HepG2 (cell line): ENCODE measurements around the gene DNAJC1. TPM values are rescaled to one million over a fixed set of nuclear protein-coding genes. Genes with fewer than 3 reads are reported as not detected.

Experiments used
- ATAC-seq: fragments of 200-7000 bp; cut with Tn5 transposase; 3 replicates; pipeline ENCODE4 v1.9.1; 2020; ENCODE audit warnings: mild to moderate bottlenecking, moderate library complexity
- BruUV-seq: library from RNA; stranded (reverse); fragments of 400-500 nt; replicated peaks from 2 replicates; lab custom pipeline; 2021; lab: Mats Ljungman, UMichigan
- CTCF ChIA-PET: fragments of 300-600 bp; formaldehyde crosslinking; extraction: SDS; loops from one replicate; lab custom pipeline; 2021; ENCODE audit warnings: low total read pairs, inconsistent platforms, low intra/inter-chr PET ratio; lab: Yijun Ruan, JAX
- POLR2A ChIA-PET: fragments of 350-600 bp; sonication (Branson Sonifier 250); formaldehyde crosslinking; loops from one replicate; lab custom pipeline; 2020; ENCODE audit warnings: antibody characterized with exemption, inconsistent platforms; lab: Yijun Ruan, JAX
- DNase-seq: peaks from one replicate; pipeline ENCODE4 v3.0.0-alpha.2; 2015; ENCODE audit warnings: low spot score
- FAIRE-seq: peaks from 3 replicates; lab custom pipeline; 2011; peaks lifted over from hg19 to GRCh38; lab: Jason Lieb, UNC
- H2AFZ ChIP-seq: one replicate; pipeline ENCODE4 v1.6.1; 2011; ENCODE audit warnings: low read length, inconsistent platforms
- H3K27ac ChIP-seq: fragments of 300-600 bp; 3 replicates; pipeline ENCODE4 v1.8.0; 2011; ENCODE audit warnings: mixed run types, mild to moderate bottlenecking, mixed read lengths, low read length, inconsistent platforms; ENCODE audit not compliant: insufficient read depth; ENCODE audit errors: extremely low read length
- H3K27me3 ChIP-seq, 2 experiments: fragments of 200-600 bp in 1 of 2; 2 replicates in 1 of 2; 3 replicates in 1 of 2; pipeline versions ENCODE4 v1.6.0 to v1.8.0; 2011; ENCODE audit warnings: low read length in 2 of 2, mild to moderate bottlenecking in 2 of 2, moderate library complexity in 2 of 2, inconsistent platforms in 1 of 2; ENCODE audit not compliant: insufficient read depth in 2 of 2, control insufficient read depth in 1 of 2
- H3K36me3 ChIP-seq, 2 experiments: fragments of 200-600 bp in 1 of 2; replicated peaks in 1 of 2; 2 replicates in 1 of 2; 3 replicates in 1 of 2; pipeline versions ENCODE4 v1.5.1 to v1.8.0; 2011; ENCODE audit warnings: low read length in 2 of 2, inconsistent platforms in 1 of 2; ENCODE audit not compliant: insufficient read depth in 2 of 2, control insufficient read depth in 1 of 2
- H3K4me1 ChIP-seq: 2 replicates; pipeline ENCODE4 v1.5.1; 2012; ENCODE audit warnings: low read length, inconsistent platforms; ENCODE audit not compliant: insufficient read depth
- H3K4me2 ChIP-seq: 2 replicates; pipeline ENCODE4 v1.6.0; 2011; ENCODE audit warnings: low read depth, low read length, inconsistent platforms
- H3K4me3 ChIP-seq, 3 experiments: fragments of 200-600 bp in 1 of 3; sonication (generic), shearing (Covaris generic) in 1 of 3; replicated peaks in 1 of 3; 2 replicates each; pipeline ENCODE4 v1.5.1; 2011 to 2016; ENCODE audit warnings: low read length in 3 of 3, inconsistent platforms in 2 of 3, low read depth in 2 of 3, mild to moderate bottlenecking in 2 of 3, control low read depth in 1 of 3, mixed read lengths in 1 of 3; ENCODE audit not compliant: insufficient read depth in 1 of 3
- H3K79me2 ChIP-seq: one replicate; pipeline ENCODE4 v1.6.1; 2011; ENCODE audit warnings: low read length, inconsistent platforms; ENCODE audit not compliant: insufficient read depth
- H3K9ac ChIP-seq: 2 replicates; pipeline ENCODE4 v1.6.0; 2011; ENCODE audit warnings: mild to moderate bottlenecking, low read depth, low read length, inconsistent platforms; ENCODE audit not compliant: insufficient read depth
- H3K9me3 ChIP-seq: 2 replicates; pipeline ENCODE4 v1.5.1; 2012; ENCODE audit warnings: mild to moderate bottlenecking, low read length
- H4K20me1 ChIP-seq: 2 replicates; pipeline ENCODE4 v1.6.0; 2011; ENCODE audit warnings: inconsistent platforms, mild to moderate bottlenecking, low read length, moderate library complexity; ENCODE audit not compliant: insufficient read depth
- DRAP1 ChIP-seq: IDR thresholded peaks from 2 replicates; pipeline ENCODE4 v1.6.1; 2016; ENCODE audit warnings: missing genetic modification reagents, missing compliant biosample characterization
- EHMT2 ChIP-seq: fragments of 200-600 bp; sonication (generic); IDR thresholded peaks from 2 replicates; pipeline ENCODE4 v1.7.0; 2017; ENCODE audit warnings: antibody characterized with exemption, low read depth, low read length, borderline replicate concordance
- ISL2 ChIP-seq: sonication (generic); formaldehyde crosslinking; IDR thresholded peaks from 2 replicates; pipeline ENCODE4 v1.5.0; 2020; ENCODE audit warnings: missing genetic modification reagents
- KAT2B ChIP-seq: fragments of 150-350 bp; IDR thresholded peaks from 2 replicates; pipeline ENCODE4 v1.6.1; 2014; ENCODE audit warnings: low read depth, low read length, borderline replicate concordance
- NFE2L1 ChIP-seq: sonication (generic); formaldehyde crosslinking; IDR thresholded peaks from 2 replicates; pipeline ENCODE4 v1.4.0; 2020; ENCODE audit warnings: missing genetic modification reagents, mild to moderate bottlenecking, borderline replicate concordance
- RBM39 ChIP-seq: fragments of 200-400 bp; formaldehyde crosslinking; IDR thresholded peaks from one replicate; pipeline ENCODE4 v1.6.1; 2018; ENCODE audit warnings: antibody characterized with exemption, mild to moderate bottlenecking, low read depth, low read length; ENCODE audit not compliant: poor library complexity, severe bottlenecking
- SIN3A ChIP-seq: IDR thresholded peaks from 2 replicates; pipeline ENCODE4 v1.6.1; 2011; ENCODE audit warnings: low read depth, mild to moderate bottlenecking, control low read depth, low read length, borderline replicate concordance
- SNRNP70 ChIP-seq: fragments of 200-400 bp; formaldehyde crosslinking; IDR thresholded peaks from 2 replicates; pipeline ENCODE4 v1.6.1; 2017; ENCODE audit warnings: mild to moderate bottlenecking, low read depth, low read length, moderate library complexity
- SP1 ChIP-seq, 2 experiments: fragments of 450-650 bp in 1 of 2; sonication (generic) in 1 of 2; formaldehyde crosslinking in 1 of 2; IDR thresholded peaks; 2 replicates each; pipeline versions ENCODE4 v1.4.0 to v1.6.1; 2016 to 2020; ENCODE audit warnings: missing genetic modification reagents in 1 of 2
- SUZ12 ChIP-seq: fragments of 150-350 bp; IDR thresholded peaks from 2 replicates; pipeline ENCODE4 v1.6.1; 2014; ENCODE audit warnings: low read depth, low read length
- ZNF558 ChIP-seq: sonication (generic); formaldehyde crosslinking; IDR thresholded peaks from 2 replicates; pipeline ENCODE4 v1.9.0; 2022; ENCODE audit warnings: mild to moderate bottlenecking, missing genetic modification reagents, borderline replicate concordance
- ZNF564 ChIP-seq: sonication (generic); formaldehyde crosslinking; IDR thresholded peaks from 2 replicates; pipeline ENCODE4 v1.8.1; 2023; ENCODE audit warnings: mild to moderate bottlenecking, missing genetic modification reagents
- ZSCAN21 ChIP-seq: sonication (generic); formaldehyde crosslinking; IDR thresholded peaks from 2 replicates; pipeline ENCODE4 v1.8.0; 2022; ENCODE audit warnings: mild to moderate bottlenecking, missing genetic modification reagents, moderate library complexity, borderline replicate concordance
- WGBS: methylation state at CpG from one replicate; pipeline ENCODE4 v1.1.6; 2017; ENCODE audit warnings: low lambda C conversion rate; 5-methylcytosine and 5-hydroxymethylcytosine counted together
- in situ Hi-C: cut with HindIII; loops from 2 replicates; pipeline ENCODE4 v1.10.0; 2017; ENCODE audit warnings: low pct_unique_long_range_greater_than_20kb; ENCODE audit not compliant: extremely low pct_ligation_motif_present
- intact Hi-C: fragments of 100-400 bp; cut with micrococcal nuclease; formaldehyde crosslinking; loops from one replicate; pipeline ENCODE4 v1.10.0; 2022; ENCODE audit not compliant: unreplicated experiment
- polyA plus RNA-seq, 8 experiments: library from polyadenylated mRNA; depleted of rRNA in 3 of 8; stranded (reverse) in 7 of 8; unstranded in 1 of 8; fragments of >200 nt; fragmentation: Illumina TruSeq in 4 of 8; extraction: Trizol in 4 of 8; gene quantifications; 2 replicates each; pipeline versions ENCODE4 v1.2.1 to v1.2.3, GENCODE V29; 2011 to 2016; ENCODE audit warnings: low read depth in 4 of 8, missing spikeins in 1 of 8, mixed read lengths in 1 of 8; ENCODE audit not compliant: insufficient read depth in 1 of 8
- total RNA-seq, 5 experiments: library from RNA; depleted of rRNA; stranded (reverse); fragments of >200 nt; fragmentation: Illumina TruSeq; extraction: Trizol; gene quantifications; 2 replicates each; pipeline ENCODE4 v1.2.3, GENCODE V29; 2016; ENCODE audit warnings: low read depth in 1 of 5
- TF ChIP-seq, protein P1 (sequence below): sonication (generic); formaldehyde crosslinking; IDR thresholded peaks from 2 replicates; pipeline ENCODE4 v1.5.0; 2020; ENCODE audit warnings: missing genetic modification reagents, mild to moderate bottlenecking, borderline replicate concordance
- TF ChIP-seq, protein P2 (sequence below), 2 experiments: fragments of 450-650 bp in 1 of 2; sonication (generic) in 1 of 2; formaldehyde crosslinking; IDR thresholded peaks; 2 replicates each; pipeline versions ENCODE4 v1.5.0 to v1.8.0; 2020 to 2022; ENCODE audit warnings: mild to moderate bottlenecking in 1 of 2, missing genetic modification reagents in 1 of 2
- TF ChIP-seq, protein P3 (sequence below): IDR thresholded peaks from 2 replicates; pipeline ENCODE4 v1.4.0; 2020; ENCODE audit warnings: mild to moderate bottlenecking, missing genetic modification reagents

Gene DNAJC1
- total and polyA plus RNA-seq, 2 of the 13 experiments (the other 11 are each of a cell fraction or from before 2014, with no cell fraction given), result 9.9 to 16.6 TPM

DNA sequence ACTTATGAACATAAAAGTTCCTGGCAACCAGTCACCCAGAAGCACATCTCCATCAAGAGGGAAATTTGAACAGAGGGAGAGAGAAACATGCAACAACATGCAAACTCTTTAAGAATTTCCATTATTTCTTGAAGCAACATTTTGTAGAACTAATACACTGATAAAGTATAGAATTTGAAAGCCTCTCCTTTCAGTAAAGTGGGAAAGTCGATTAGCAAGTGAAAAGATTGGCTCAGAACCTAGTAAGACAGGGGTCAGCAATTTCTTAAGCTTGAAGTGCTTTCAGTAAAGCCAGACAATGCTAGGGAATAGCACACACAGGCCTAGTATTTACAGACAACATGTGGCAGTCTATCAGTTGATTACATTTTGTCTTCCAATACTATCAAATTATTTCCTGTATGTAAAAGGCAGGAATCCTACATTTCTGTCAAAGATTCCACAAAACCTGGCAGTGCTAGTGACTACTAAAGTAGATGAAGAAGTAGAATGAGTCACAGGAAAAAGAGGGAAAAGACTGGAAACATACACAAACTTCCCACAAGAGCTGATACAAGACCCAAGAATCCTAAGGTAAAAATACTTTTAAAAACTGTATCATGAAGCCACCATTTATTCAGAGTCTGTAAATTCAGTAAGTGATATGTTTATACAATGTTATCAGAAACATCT lies 25.2 kb downstream of the DNAJC1 start (continued):
- TF ChIP-seq, protein P1, sequence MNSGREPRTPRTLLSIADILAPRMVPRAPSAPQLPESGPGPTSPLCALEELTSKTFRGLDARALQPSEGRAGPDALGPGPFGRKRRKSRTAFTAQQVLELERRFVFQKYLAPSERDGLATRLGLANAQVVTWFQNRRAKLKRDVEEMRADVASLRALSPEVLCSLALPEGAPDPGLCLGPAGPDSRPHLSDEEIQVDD, result no peak
- TF ChIP-seq EHMT2 (no peak), DRAP1 (CRISPR knock-in tag) (no peak), ZSCAN21 (CRISPR knock-in tag) (no peak), ISL2 (no peak), SUZ12 (no peak), SIN3A (no peak), SNRNP70 (no peak), KAT2B (no peak)

- Histone ChIP-seq H3K9me3 (no peaks in the 10 kb centered on the region), H3K4me2 (no peak overlapping the region), H3K4me3 (no peak overlapping the region), H2AFZ (no peak overlapping the region), H3K27ac (no peak overlapping the region), H4K20me1 (no peaks in the 10 kb centered on the region), H3K4me1 (peaks cover 6% of the 10 kb centered on the region; the same call in 1 of the 2 replicates), H3K36me3 (no peaks in the 10 kb centered on the region), H3K79me2 (no peaks in the 10 kb centered on the region), H3K9ac (no peak overlapping the region), H3K27me3 (no peaks in the 10 kb centered on the region; a peak in 1 of 5 replicates)
- BruUV-seq, result no TSS peak
- POLR2A ChIA-PET, result no interaction called here
- in situ Hi-C loops, result loop anchor here (25.0 kb wide), 1 partner anchor 586 kb away; no protein-coding TSS in a partner anchor
- intact Hi-C loops, result no loop called here
- 96% methylated on average over 7 of the region's 7 CpGs for WGBS
- CTCF ChIA-PET, result no interaction called here
- no peak for ATAC-seq
- DNase-seq, result no peak
- no peak for FAIRE-seq
- TF ChIP-seq, protein P2, sequence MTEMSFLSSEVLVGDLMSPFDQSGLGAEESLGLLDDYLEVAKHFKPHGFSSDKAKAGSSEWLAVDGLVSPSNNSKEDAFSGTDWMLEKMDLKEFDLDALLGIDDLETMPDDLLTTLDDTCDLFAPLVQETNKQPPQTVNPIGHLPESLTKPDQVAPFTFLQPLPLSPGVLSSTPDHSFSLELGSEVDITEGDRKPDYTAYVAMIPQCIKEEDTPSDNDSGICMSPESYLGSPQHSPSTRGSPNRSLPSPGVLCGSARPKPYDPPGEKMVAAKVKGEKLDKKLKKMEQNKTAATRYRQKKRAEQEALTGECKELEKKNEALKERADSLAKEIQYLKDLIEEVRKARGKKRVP (CRISPR knock-in tag; IDR thresholded peaks at IDR 0.05), result no peak
- TF ChIP-seq ZNF558 (CRISPR knock-in tag), result no peak
- TF ChIP-seq SP1 (IDR thresholded peaks at IDR 0.05), result no peak
- TF ChIP-seq SP1 (CRISPR knock-in tag; IDR thresholded peaks at IDR 0.05), result no peak
- TF ChIP-seq, protein P3, sequence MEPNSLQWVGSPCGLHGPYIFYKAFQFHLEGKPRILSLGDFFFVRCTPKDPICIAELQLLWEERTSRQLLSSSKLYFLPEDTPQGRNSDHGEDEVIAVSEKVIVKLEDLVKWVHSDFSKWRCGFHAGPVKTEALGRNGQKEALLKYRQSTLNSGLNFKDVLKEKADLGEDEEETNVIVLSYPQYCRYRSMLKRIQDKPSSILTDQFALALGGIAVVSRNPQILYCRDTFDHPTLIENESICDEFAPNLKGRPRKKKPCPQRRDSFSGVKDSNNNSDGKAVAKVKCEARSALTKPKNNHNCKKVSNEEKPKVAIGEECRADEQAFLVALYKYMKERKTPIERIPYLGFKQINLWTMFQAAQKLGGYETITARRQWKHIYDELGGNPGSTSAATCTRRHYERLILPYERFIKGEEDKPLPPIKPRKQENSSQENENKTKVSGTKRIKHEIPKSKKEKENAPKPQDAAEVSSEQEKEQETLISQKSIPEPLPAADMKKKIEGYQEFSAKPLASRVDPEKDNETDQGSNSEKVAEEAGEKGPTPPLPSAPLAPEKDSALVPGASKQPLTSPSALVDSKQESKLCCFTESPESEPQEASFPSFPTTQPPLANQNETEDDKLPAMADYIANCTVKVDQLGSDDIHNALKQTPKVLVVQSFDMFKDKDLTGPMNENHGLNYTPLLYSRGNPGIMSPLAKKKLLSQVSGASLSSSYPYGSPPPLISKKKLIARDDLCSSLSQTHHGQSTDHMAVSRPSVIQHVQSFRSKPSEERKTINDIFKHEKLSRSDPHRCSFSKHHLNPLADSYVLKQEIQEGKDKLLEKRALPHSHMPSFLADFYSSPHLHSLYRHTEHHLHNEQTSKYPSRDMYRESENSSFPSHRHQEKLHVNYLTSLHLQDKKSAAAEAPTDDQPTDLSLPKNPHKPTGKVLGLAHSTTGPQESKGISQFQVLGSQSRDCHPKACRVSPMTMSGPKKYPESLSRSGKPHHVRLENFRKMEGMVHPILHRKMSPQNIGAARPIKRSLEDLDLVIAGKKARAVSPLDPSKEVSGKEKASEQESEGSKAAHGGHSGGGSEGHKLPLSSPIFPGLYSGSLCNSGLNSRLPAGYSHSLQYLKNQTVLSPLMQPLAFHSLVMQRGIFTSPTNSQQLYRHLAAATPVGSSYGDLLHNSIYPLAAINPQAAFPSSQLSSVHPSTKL (CRISPR knock-in tag), result no peak
- no peak for TF ChIP-seq NFE2L1 (CRISPR knock-in tag)
- no peak for TF ChIP-seq ZNF564 (CRISPR knock-in tag)
- no peak for TF ChIP-seq RBM39
Observed at GRCh38 chr10:21976739-21977138, 26.8 kb downstream of the DNAJC1 start.
